ENCODE data around the gene DLGAP1.

DLGAP1 gene

GRCh38 chr18:4358618-4359017, 96.5 kb downstream of the DLGAP1 start:
- ATAC-seq, result no peak
- TF ChIP-seq CSRNP3 (CRISPR knock-in tag; IDR thresholded peaks at IDR 0.05) (no peak), ZNF70 (CRISPR knock-in tag; IDR thresholded peaks at IDR 0.05) (no peak), PPARA (CRISPR knock-in tag; IDR thresholded peaks at IDR 0.05; ENCODE audit: borderline replicate concordance) (no peak), ARNTL (CRISPR knock-in tag; IDR thresholded peaks at IDR 0.05; ENCODE audit: borderline replicate concordance, low read depth) (no peak), ZFP3 (CRISPR knock-in tag; IDR thresholded peaks at IDR 0.05) (no peak)
- TF ChIP-seq, protein P1, sequence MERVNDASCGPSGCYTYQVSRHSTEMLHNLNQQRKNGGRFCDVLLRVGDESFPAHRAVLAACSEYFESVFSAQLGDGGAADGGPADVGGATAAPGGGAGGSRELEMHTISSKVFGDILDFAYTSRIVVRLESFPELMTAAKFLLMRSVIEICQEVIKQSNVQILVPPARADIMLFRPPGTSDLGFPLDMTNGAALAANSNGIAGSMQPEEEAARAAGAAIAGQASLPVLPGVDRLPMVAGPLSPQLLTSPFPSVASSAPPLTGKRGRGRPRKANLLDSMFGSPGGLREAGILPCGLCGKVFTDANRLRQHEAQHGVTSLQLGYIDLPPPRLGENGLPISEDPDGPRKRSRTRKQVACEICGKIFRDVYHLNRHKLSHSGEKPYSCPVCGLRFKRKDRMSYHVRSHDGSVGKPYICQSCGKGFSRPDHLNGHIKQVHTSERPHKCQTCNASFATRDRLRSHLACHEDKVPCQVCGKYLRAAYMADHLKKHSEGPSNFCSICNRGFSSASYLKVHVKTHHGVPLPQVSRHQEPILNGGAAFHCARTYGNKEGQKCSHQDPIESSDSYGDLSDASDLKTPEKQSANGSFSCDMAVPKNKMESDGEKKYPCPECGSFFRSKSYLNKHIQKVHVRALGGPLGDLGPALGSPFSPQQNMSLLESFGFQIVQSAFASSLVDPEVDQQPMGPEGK (CRISPR knock-in tag; IDR thresholded peaks at IDR 0.05; ENCODE audit: borderline replicate concordance), result no peak

GRCh38 chr18:4357579-4357978, 97.5 kb downstream of the DLGAP1 start:
- TF ChIP-seq TOX (CRISPR knock-in tag; IDR thresholded peaks at IDR 0.05; ENCODE audit: borderline replicate concordance) (no peak), CREB5 (CRISPR knock-in tag; IDR thresholded peaks at IDR 0.05; ENCODE audit: low read depth) (no peak), SNAI2 (CRISPR knock-in tag; IDR thresholded peaks at IDR 0.05) (no peak), POU6F1 (CRISPR knock-in tag; IDR thresholded peaks at IDR 0.05; ENCODE audit: borderline replicate concordance, low read depth) (no peak), ESRRG (CRISPR knock-in tag; IDR thresholded peaks at IDR 0.05) (no peak)
- no peak for ATAC-seq

- no peak for ATAC-seq
- TF ChIP-seq SNAI2 (CRISPR knock-in tag; IDR thresholded peaks at IDR 0.05) (no peak), ZFP3 (CRISPR knock-in tag; IDR thresholded peaks at IDR 0.05) (no peak), PPARA (CRISPR knock-in tag; IDR thresholded peaks at IDR 0.05; ENCODE audit: borderline replicate concordance) (no peak), ZC3H10 (CRISPR knock-in tag; IDR thresholded peaks at IDR 0.05) (no peak), RARB (CRISPR knock-in tag; IDR thresholded peaks at IDR 0.05) (no peak), CSDC2 (CRISPR knock-in tag; IDR thresholded peaks at IDR 0.05) (no peak), ZNF565 (CRISPR knock-in tag; conservative IDR thresholded peaks at IDR 0.05; ENCODE audit: low read depth) (no peak), TSHZ2 (CRISPR knock-in tag; IDR thresholded peaks at IDR 0.05) (no peak)
These were observed 98.2 kb downstream of the DLGAP1 start for GRCh38 chr18:4356929-4357328.

GRCh38 chr18:4353853-4354418, 101.2 kb downstream of the DLGAP1 start:
- no peak for ATAC-seq
- TF ChIP-seq BACH2 (CRISPR knock-in tag; IDR thresholded peaks at IDR 0.05; ENCODE audit: borderline replicate concordance), result no peak
- no peak for TF ChIP-seq ARNTL (CRISPR knock-in tag; IDR thresholded peaks at IDR 0.05; ENCODE audit: borderline replicate concordance, low read depth)
- TF ChIP-seq ZFP30 (CRISPR knock-in tag; IDR thresholded peaks at IDR 0.05), result no peak
- TF ChIP-seq RARB (CRISPR knock-in tag; IDR thresholded peaks at IDR 0.05), result no peak
- TF ChIP-seq OSR1 (CRISPR knock-in tag; IDR thresholded peaks at IDR 0.05), result no peak
- no peak for TF ChIP-seq TSHZ2 (CRISPR knock-in tag; IDR thresholded peaks at IDR 0.05)
- TF ChIP-seq SNAI2 (CRISPR knock-in tag; IDR thresholded peaks at IDR 0.05), result no peak
- no peak for TF ChIP-seq TCF4 (CRISPR knock-in tag; IDR thresholded peaks at IDR 0.05; ENCODE audit: borderline replicate concordance)
- no peak for TF ChIP-seq CSRNP3 (CRISPR knock-in tag; IDR thresholded peaks at IDR 0.05)
- TF ChIP-seq PPARA (CRISPR knock-in tag; IDR thresholded peaks at IDR 0.05; ENCODE audit: borderline replicate concordance), result no peak
- no peak for TF ChIP-seq ESRRG (CRISPR knock-in tag; IDR thresholded peaks at IDR 0.05)
- no peak for TF ChIP-seq CREB5 (CRISPR knock-in tag; IDR thresholded peaks at IDR 0.05; ENCODE audit: low read depth)

All from SK-N-SH treated with all-trans-retinoic acid at 6 μM for 48 hours (cell line).